ENCODE measurements around the gene SDC3.

SDC3 gene

DNA sequence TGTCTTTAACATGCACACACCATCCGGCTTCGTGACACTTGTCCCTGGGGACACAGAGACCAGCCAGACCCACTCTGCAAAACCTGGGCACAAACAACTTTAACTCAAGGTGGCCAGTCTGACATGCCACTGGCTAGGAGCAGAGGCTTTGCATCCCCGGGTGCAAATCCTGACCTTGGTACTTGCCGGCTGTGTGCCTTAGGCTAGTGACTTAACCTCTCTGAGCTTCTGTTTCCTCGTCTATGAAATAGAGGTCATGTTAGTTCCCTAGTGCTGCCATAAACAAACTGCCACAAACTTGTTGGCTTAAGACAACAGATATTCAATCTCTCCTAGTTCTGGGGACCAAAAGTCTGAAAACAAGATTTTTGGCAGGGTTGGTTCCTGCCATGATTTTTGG is 60.4 kb downstream of the SDC3 start:
- no peak for DNase-seq (ENCODE audit: low read depth)

DNA sequence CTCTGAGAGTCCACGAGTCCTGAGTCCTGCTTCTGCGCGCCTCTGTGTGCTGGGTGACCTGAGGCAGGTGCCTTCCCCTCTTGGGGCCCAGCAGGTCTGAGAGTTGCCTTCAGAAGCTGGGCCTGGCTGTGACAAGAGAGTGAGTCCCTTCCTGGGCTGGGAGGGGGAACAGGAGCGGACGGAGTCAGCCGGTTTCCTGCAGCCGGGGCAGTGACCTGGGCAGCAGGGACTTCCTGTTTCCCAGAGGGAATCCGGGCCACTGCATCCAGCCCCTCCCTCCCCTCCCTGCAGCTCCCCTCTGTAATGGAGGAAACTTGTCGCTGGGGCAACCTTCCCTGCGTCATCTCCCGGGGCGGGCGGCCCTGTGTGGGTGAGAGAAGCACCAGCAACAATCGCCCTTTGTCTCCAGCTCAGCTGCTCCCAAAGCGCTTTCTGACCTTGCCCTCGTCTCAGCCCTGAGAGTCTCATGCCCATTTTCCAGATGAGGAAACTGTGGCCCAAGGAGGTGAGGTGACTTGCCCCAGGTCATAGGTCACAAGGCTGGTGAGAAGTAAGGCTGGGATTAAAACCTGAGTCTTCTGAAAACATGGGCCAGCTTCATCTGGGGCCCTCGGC is 61.1 kb downstream of the SDC3 start:
- DNase-seq (ENCODE audit: low read depth): peak; percentile 75

DNA sequence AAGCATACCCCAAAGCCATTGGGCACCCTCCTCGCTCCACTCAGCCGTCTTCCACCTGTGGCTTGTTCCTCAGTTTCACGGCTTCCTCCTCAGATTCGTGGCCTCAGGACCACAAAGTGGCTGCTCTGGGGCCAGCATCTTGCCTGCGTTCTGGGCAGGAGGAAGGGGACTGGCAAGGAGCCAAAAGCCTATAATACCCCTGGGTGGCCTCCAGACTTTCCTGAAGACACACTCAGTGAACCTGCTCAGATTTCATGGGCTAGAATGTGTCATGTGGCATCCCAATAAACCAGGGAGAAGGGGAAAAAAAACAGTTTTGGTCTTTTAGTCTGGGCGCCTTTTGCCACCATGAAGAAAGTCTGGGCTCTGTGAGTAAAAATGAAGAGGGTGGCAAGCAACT is 62.0 kb downstream of the SDC3 start:
- no peak for DNase-seq (ENCODE audit: low read depth)

DNA sequence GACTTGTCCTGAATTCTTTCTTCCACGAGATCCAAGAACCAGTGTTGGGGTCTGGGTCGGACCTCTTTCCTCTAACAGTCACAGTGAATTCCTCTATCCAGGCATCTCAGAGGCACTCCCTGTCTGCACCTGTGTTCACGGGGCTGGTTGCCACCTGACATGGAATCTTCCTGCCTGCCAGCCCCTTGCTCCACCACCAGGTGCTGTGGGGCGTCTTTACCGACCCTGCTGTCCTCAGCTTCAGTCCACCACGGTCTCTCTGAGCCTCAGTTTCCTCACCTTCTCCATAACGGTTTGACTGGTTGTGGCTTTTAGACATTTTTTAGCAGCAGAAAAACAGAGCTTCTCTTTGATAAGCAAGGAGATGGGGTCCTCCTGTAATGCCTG is 62.7 kb downstream of the SDC3 start:
- DNase-seq (ENCODE audit: low read depth): no peak

DNA sequence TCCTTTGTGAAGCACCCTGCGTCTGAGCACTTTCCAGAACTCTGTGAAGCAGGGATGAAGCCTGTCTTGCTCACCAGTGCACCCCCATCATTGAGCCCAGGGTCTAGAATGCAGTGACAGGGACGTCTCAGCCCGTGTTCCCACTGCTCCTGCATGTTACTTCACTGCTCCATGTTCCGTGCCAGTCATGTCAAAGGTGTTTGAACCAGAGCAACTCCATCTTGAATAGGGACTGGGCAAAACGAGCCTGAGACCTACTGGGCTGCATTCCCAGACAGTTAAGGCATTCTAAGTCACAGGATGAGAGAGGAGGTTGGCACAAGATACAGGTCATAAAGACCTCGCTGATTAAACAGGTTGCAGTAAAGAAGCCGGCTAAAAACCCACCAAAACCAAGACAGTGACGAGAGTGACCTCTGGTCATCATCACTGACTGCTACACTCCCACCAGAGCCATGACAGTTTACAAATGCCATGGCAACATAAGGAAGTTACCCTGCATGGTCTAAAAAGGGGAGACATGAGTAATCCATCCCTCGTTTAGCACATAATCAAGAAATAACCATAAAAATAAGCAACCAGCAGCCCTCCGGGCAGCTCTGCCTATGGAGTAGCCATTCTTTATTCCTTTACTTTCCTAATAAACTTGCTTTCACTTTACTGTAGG is 63.2 kb downstream of the SDC3 start:
- DNase-seq (ENCODE audit: low read depth): no peak

DNA sequence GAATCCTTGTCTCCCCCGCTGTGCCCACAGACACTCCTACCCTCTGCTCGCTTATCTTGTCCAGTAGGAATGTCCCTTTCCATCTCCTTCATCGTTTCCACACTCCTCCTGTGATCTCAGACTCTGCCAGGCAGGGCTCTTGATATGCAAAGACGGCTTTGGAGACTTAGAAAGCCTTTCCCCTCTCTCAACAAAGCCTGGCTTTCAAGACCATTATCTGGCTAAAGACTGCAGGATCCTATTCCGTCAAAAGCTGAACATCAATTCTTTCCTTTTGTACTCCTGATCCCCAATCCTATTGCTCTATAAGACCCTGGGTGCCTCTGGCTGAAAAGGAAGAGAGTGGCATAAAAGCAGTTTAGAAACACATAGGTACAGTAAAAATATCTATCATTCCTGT is 63.9 kb downstream of the SDC3 start:
- no peak for DNase-seq (ENCODE audit: low read depth)

DNA sequence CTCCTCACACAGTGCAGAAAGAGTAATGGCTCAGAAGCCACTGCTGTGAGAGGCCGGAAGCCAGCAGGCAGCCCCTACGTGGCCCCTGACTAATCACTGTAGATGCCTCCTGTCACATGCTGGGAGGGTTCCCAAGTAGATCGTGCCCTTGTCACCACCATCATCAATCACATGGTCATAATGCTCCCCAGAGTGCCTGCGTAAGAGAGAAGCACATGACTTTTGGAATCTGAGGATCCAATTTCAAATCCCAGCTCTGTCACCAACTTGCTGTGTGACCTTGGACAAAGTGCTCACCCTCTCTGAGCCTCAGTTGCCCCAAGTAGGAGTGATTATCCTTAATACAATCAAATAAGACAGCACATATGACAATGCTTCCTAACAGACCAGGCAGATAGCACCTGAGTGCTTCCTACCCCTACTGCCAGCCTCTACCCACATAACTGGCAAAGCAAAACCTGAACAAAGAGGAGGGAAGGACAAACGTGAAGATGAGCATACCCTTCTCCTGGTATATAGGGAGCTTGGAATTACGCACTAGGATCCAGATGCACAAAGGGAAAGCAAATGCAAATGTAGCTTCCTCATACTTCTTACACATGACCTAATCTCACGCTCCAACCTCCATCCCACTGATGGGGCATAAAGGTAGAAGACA is 65.7 kb downstream of the SDC3 start:
- DNase-seq (ENCODE audit: low read depth): no peak

DNA sequence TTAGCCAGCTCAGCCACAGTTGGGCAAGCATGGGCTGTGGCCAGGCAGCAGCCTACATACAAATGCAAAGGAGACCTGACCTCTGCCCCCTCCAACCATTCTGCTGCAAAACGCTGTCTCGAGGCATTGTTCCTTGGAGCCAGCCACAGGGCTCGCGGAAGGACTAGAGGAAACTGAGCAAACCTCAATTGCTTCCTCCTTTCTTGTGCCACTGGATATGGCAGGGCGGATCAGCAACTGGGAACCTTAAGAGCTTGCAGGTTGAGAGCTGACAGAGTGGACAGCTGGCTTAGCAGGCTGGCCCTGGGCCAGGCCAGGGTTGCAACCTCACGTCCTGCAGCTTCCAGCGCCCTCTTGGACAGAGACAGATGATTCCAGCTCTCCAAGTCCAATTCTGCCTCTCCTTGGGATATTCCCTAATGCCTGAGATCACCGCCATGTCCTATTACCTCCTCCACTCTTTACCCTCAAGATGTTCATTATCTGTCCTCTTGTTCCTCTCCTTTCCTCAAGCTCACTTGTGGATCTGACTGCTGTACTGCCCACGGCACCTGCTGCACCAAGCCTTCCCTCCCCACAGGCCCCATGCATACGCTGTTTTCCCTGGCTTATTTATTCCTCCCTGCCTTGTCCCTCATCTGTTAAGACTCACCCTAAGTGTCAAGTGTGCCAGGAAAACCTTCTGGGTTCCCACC is 67.5 kb downstream of the SDC3 start:
- no peak for DNase-seq (ENCODE audit: low read depth)

DNA sequence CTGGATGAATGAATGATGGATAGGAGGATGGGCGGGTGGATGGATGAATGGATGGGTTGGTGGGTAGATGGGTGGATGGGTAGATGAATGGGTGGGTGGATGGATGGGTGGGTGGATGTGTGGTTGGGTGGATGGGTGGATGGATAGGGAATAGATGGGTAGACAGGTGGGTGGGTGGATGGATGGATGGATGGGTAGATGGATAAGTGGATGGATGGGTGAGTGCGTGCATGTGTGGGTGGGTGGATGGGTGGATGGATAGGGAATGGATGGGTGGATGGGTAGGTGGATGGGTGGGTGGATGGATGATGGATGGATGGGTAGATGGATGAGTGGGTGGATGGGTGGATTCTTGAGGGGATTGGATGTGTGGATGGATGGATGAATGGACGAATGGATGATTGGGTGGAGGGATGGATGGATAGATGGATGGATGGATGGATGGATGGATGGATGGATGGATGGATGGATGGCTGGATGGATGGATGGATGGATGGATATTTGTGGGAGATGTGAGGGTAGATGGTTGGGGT is 68.7 kb downstream of the SDC3 start:
- DNase-seq (ENCODE audit: low read depth): no peak

DNA sequence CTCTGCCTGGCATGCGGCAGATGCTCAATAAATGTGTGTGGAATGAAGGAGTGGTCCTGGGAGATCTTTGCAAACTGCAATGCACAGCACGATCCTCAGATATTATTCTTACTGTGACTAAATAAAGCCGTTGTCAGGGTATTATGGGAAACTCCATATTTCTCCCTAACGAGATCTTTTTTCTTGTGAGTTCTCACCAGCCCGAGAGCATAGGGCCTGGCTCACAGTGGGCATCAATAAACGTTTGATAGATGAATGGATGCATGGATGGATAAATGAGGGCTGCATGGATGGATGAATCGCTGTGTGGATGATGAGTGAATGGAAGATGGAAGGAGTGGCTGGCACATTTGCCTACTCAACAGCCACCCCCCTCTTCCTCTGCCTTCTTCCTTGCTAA is 69.6 kb downstream of the SDC3 start:
- no peak for DNase-seq (ENCODE audit: low read depth)

DNA sequence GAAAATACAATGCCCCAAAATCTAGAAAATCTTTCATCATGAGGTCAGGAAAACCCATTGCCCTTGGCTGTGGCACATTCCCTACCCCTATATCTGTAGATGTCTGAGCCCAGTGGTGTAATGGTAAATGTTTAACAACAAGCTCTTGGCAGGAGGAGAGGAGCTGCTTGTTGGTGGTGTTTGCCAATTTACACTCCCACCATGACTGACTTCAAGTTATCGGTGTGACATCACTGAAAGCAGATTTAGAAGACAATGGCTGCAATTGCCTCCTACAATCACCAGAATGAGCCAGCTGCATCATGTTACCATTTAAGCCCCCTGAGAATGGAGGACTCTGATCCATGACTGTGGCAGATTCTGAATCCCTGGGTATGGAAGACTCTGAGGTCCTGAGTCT is 70.9 kb downstream of the SDC3 start:
- no peak for DNase-seq (ENCODE audit: low read depth)

DNA sequence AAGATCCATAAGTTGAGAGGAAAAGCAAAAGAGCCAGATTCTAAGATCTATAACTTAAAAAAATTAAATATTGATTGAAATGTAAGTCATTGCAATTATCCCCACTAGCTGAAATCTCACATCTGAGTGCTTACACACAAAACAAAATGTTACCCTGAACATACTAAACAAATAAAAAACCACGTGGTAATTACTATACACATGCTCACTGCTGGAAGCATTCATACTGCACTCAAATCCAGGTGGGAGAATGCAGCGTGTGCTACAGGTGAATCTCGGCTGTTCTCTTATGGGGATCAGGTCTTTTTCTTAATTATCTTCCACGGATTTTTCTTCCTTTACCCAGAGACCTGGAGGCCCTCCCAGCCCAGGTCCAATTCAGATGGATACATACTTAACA is 74.3 kb downstream of the SDC3 start:
- no peak for DNase-seq (ENCODE audit: low read depth)

DNA sequence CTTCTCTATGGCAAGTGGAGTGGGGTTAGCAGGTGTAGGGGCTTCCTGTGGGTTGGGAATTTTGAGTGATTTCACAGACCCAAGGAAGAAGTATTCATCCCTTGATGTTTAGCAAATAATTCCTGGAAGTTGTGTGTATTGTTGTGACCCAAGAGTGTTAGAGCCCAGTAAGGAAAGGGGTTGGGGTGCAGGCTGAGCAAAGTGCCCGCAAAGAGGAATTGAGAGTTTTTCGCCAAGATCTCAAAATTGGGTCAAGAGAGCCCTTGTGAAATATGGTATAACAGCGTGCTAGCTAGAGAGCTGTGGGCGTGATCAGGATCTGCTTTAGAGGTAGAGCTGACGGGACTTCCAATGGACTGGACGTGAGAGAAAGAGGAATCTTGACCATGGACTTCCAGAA is 78.0 kb downstream of the SDC3 start:
- no peak for DNase-seq (ENCODE audit: low read depth)

DNA sequence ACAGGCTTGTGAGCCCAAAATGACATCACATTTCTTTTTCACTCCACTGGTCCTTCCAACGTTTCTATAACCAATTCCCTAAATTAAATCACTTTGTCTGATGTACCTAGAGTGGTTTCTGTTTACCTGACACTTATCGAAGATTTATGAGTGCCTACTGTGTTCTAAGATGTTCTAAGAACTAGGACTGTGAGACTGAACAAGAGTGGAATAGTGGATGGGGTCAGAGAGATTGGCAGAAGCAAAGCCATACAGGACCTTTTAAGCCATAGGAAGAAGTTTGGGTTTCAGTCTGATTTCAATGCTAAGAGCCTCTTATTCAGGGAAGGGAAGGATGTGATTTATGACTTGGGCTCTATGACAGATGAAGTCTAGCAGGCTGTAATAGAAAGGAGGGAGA is 78.7 kb downstream of the SDC3 start:
- no peak for DNase-seq (ENCODE audit: low read depth)

DNA sequence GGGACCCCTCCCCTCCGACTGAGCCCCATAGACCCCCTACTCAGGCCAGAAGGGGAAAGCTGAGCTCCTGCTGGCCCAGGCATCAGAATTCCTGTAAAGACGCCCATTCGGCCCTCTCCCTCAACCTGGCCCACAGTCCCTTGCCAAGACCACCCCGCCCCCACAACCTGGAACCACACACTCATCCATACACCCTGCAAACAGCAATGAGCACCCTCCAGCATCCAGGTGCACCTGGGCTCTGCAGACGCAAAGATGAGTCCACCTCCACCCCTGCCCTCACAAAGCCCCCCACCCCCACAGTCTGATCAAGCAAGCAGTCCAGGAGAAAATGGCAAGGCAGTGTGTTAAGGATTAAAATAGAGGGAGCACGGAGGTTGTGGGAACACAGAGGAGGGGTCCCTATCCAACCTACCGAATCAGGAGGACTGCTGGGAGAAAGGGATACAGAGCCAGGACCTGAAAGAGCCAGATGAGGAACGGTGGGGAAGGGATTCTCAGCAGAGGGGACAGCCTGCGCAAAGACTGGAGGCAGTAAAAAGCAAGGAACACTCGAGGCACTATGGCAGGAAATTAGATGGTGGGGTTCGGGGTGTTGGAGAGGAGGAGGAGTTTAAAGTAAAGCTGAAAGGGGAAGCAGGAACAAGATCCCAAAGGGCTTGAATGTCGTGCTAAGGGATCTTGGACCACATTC is 83.7 kb downstream of the SDC3 start:
- DNase-seq (ENCODE audit: low read depth): no peak

DNA sequence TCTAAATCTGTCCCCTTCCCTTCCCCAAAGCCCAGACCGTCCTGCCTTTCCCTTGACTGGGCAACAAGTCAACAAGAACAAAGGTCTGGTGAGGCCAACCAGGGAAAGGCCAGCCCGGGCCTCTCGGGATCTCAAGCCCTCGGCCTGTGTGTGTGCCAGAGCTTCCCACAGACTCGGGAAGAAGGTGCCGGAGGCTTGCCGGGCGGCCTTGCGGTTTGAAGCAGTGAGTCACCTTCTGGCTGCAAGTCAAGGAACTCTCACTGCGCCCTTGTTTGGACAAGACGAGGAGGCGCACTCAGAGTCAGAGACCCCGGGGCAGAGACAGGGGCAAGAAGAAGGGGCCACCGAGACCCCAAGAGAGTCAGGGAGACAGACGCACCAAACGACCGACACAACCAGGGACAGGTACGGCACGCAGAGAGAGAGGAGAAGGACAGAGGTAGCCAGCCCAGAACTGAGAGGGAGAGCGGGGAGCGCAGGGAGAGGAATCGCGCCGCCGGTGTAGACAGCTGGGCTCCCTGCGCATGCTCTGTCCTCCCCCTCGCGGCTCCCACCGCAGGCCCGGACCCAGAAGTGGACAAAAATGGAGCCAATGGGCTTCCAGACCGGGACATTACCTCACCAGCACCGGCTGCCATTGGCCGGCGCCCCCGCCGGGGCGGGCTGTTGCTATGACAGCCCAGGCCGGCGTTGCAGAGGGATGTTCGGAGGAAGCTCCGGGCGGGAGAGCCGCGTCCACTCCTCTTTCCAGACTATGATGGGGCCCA is 84.4 kb downstream of the SDC3 start:
- peak; percentile 99 for DNase-seq (ENCODE audit: low read depth)

DNA sequence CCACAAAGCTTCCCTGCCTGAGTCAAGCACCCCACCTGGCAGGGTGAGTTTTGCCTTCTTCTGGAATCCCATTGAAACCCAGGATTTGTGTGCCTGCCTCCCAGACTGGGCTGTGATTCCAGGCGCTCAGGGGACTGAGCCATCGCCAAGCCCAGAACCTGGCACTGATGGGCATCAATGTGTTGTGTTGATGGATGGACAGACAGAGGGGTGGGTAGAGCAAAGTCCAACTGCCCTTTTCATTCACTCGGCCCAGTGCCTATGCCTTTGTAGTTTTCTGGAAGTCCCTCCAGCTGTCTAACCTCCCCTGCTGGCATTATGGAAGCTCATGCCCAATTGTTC is 85.0 kb downstream of the SDC3 start:
- DNase-seq (ENCODE audit: low read depth): no peak

DNA sequence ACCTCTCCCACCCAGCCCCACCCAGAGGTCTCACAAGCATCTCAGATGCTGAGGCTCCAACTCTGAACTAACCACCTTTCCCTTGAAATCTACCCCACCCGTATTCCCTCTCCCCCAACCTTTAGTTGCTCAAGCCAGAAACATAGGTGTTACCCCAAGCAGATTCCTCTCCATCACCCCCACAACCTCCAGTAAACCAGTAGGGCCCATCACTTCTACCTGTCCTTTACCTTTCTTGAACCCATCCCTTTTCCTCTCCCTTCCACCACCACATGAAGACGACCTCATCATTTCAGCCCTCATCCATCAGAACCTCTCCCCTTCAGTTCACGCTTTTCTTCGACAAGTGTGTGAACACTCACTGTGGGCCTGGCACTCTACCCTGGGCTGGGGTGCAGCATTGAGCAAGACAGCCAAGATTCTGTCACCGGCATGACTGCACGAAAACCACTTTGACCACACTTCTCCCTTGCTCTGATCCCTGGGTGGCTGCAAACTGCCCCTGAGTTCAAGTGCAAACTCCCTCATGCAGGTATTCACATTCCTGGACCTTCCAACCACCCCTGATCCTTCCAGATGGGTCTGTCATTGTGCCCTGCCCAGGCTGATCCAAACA is 85.5 kb downstream of the SDC3 start:
- DNase-seq (ENCODE audit: low read depth): no peak

DNA sequence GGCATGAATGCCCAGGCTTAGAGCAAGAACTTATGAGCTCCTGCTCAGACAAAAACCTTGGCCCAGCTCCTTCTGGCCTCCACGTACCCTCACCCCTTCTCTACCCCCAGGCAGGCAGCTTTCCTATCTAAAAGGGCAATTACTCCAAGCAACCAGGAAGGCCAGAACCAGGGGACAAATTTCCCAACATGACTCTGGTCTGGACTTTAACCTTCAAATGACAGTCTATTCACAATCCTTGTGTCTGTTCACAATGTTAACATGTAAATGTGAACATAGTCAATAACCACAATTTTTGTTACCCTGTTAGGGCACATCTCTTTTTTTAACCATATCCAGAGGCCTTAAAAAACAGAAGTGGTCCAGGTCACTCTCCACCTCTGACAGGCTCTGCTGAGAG is 86.6 kb downstream of the SDC3 start:
- DNase-seq (ENCODE audit: low read depth): no peak

DNA sequence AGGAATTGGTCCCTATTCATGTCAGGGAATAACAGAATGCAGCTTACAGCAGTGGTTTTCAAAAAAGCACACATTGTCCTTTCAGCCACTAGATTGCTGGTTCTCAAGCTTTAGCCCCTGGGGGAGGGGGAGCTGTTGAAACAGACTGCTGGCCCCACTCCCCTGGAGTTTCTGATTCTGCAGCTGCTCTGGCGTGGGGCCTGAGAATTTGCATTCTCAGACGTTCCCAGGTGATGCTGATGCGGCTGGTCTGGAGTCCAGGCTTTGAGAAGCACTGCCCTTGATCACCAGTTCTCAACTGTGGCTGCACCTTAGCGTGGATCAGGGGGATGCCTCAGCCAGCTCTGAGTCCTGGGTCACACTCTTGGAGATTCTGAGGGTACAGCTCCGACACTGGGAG is 88.3 kb downstream of the SDC3 start:
- no peak for DNase-seq (ENCODE audit: low read depth)

Data from ELR (cell line).